ENCODE data around the gene SNX17. TPM values are rescaled to one million over a fixed set of nuclear protein-coding genes. Genes with fewer than 3 reads are reported as not detected.

SNX17 gene
- total RNA-seq, 1 experiment from 2014 or later = 116 TPM

GRCh38 chr2:27375513-27376099, 5.2 kb downstream of the SNX17 start:
- Histone ChIP-seq H3K36me3 (ENCODE audit: control insufficient read depth, insufficient read depth, low read length) (peaks cover 8% of the 10 kb centered on the region), H3K4me1 (ENCODE audit: control insufficient read depth, insufficient read depth, low read length) (peaks cover 43% of the 10 kb centered on the region), H3K27me3 (ENCODE audit: control insufficient read depth, insufficient read depth, low read length) (no peaks in the 10 kb centered on the region), H3K4me3 (ENCODE audit: low read depth in 2 of 2, low read length in 2 of 2) (no peak overlapping the region), H3K9me3 (ENCODE audit: control insufficient read depth, insufficient read depth, low read depth, low read length) (no peaks in the 10 kb centered on the region), H3K27ac (ENCODE audit: low read length) (no peak overlapping the region)
- intact Hi-C loops (cut with micrococcal nuclease; ENCODE audit: unreplicated experiment) = no loop called here
- ATAC-seq = no peak
- CTCF ChIA-PET = no interaction called here
- TF ChIP-seq CTCF (IDR thresholded peaks at IDR 0.05) (no peak), REST (IDR thresholded peaks at IDR 0.05; ENCODE audit: insufficient read depth in 1 of 2, low read depth in 2 of 2, low read length in 1 of 2) (no peak), TCF7L2 (IDR thresholded peaks at IDR 0.05; ENCODE audit: low read depth, low read length) (no peak), POLR2AphosphoS5 (IDR thresholded peaks at IDR 0.05; ENCODE audit: low read depth, low read length) (no peak), SIN3A (IDR thresholded peaks at IDR 0.05; ENCODE audit: borderline replicate concordance, insufficient read depth, low read depth, low read length) (no peak)
- POLR2A ChIA-PET = no interaction called here
- in situ Hi-C loops (cut with HindIII; ENCODE audit: low pct_unique_long_range_greater_than_20kb, low sequenced_read_pairs) = no loop called here
- BruUV-seq (replicated peaks) = no TSS peak
- no peak for DNase-seq (ENCODE audit: low read depth, low spot score)

GRCh38 chr2:27376151-27376865, 5.9 kb downstream of the SNX17 start:
- CTCF ChIA-PET = no interaction called here

More at GRCh38 chr2:27376151-27376865, 5.9 kb downstream of the SNX17 start:
- BruUV-seq (replicated peaks) = TSS peak; percentile 7
- H3K27me3 ChIP-seq (ENCODE audit: control insufficient read depth, insufficient read depth, low read length) = no peaks in the 10 kb centered on the region
- H3K4me3 ChIP-seq (ENCODE audit: low read depth in 2 of 2, low read length in 2 of 2) = no peak overlapping the region
- POLR2A ChIA-PET = no interaction called here
- peak overlapping the region; percentile 7; the same call in 1 of the 2 replicates for H3K27ac ChIP-seq (ENCODE audit: low read length)
- H3K9me3 ChIP-seq (ENCODE audit: control insufficient read depth, insufficient read depth, low read depth, low read length) = no peaks in the 10 kb centered on the region
- ATAC-seq (no peak), DNase-seq (ENCODE audit: low read depth, low spot score) (no peak)
- no peak for TF ChIP-seq CTCF (IDR thresholded peaks at IDR 0.05)
- no peak for TF ChIP-seq REST (IDR thresholded peaks at IDR 0.05; ENCODE audit: insufficient read depth in 1 of 2, low read depth in 2 of 2, low read length in 1 of 2)
- no peak for TF ChIP-seq POLR2AphosphoS5 (IDR thresholded peaks at IDR 0.05; ENCODE audit: low read depth, low read length)
- TF ChIP-seq SIN3A (IDR thresholded peaks at IDR 0.05; ENCODE audit: borderline replicate concordance, insufficient read depth, low read depth, low read length) = no peak
- no peak for TF ChIP-seq TCF7L2 (IDR thresholded peaks at IDR 0.05; ENCODE audit: low read depth, low read length)
- H3K4me1 ChIP-seq (ENCODE audit: control insufficient read depth, insufficient read depth, low read length) = peaks cover 47% of the 10 kb centered on the region
- H3K36me3 ChIP-seq (ENCODE audit: control insufficient read depth, insufficient read depth, low read length) = peaks cover 8% of the 10 kb centered on the region
- in situ Hi-C loops (cut with HindIII; ENCODE audit: low pct_unique_long_range_greater_than_20kb, low sequenced_read_pairs) = no loop called here
- intact Hi-C loops (cut with micrococcal nuclease; ENCODE audit: unreplicated experiment) = no loop called here
